ENCODE results near the gene DCLK1. TPM values are rescaled to one million over a fixed set of nuclear protein-coding genes. Genes with fewer than 3 reads are reported as not detected.

DCLK1 gene
- total RNA-seq, 1 donor from 2014 or later: not detected

DNA sequence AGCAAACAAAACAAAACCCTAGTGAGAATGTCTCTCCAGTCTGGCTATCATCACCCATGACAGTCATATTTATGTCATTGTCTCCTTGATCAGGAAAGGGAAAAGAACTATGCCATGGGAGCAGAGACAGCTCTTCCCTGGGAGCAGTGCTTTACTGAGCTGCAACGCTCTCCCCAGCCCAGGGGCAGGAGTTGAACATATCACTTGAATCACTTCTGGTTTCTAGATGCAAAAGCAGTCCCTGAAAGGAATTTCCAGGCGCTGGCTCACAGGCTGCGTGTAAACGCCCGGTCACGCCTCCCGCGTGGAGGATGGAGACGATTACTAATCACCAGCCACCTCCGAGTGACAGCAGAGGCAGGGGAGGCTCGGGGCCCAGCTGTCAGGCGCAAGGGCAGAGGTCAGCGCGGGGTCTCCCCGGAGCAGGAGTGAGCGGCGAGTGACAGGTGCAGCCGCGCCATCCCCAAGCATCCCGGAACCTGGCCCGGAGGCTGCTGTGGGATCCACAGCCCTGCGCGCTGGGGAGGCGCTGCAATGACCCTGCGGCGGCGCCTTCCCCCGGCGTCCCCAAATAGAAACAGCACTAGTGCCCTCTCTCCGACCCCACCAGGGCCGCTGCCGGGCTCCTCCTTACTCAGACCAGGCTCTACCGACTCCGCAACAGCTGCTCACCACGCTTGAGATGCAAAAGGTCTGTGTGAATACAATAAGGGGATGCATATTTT, 23.5 kb upstream of the DCLK1 start:
- POLR2A ChIA-PET: no interaction called here
- CTCF ChIA-PET: no interaction called here
- ATAC-seq (ENCODE audit: low read depth) (no peak), DNase-seq (no peak)
- TF ChIP-seq, protein P1, sequence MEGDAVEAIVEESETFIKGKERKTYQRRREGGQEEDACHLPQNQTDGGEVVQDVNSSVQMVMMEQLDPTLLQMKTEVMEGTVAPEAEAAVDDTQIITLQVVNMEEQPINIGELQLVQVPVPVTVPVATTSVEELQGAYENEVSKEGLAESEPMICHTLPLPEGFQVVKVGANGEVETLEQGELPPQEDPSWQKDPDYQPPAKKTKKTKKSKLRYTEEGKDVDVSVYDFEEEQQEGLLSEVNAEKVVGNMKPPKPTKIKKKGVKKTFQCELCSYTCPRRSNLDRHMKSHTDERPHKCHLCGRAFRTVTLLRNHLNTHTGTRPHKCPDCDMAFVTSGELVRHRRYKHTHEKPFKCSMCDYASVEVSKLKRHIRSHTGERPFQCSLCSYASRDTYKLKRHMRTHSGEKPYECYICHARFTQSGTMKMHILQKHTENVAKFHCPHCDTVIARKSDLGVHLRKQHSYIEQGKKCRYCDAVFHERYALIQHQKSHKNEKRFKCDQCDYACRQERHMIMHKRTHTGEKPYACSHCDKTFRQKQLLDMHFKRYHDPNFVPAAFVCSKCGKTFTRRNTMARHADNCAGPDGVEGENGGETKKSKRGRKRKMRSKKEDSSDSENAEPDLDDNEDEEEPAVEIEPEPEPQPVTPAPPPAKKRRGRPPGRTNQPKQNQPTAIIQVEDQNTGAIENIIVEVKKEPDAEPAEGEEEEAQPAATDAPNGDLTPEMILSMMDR (IDR thresholded peaks at IDR 0.05): no peak
- no peak overlapping the region for H3K27ac Mint-ChIP-seq
- peaks cover 4% of the 10 kb centered on the region for H3K9me3 Mint-ChIP-seq
- intact Hi-C loops (cut with micrococcal nuclease): no loop called here
- peaks cover 5% of the 10 kb centered on the region for H3K27me3 Mint-ChIP-seq
- no peaks in the 10 kb centered on the region for H3K36me3 Mint-ChIP-seq (ENCODE audit: low read depth)
- no peak overlapping the region for H3K4me3 Mint-ChIP-seq
- no peaks in the 10 kb centered on the region for H3K4me1 Mint-ChIP-seq

DNA sequence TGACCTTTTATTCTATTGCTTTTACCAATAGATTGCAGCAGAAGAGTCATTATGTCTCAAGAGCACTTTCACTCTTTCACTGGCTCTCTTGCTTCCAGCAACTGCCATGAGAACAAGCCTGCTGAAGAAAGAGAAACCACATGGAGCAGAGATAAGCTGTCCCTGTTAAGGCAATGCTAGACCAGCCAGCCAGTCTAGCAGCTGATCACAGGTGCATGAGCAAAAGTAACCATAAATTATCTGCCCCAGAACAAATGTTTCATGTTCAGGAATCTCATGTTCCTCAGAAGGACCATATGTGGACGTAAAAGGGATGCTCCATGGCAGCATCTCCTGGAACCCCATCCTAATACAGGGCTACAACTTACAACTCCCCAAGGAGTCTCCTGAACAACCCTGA, 20.4 kb upstream of the DCLK1 start:
- ATAC-seq (ENCODE audit: low read depth) (no peak), DNase-seq (no peak)
- ChIA-PET CTCF (no interaction called here), POLR2A (no interaction called here)
- H3K4me1 Mint-ChIP-seq: no peaks in the 10 kb centered on the region
- H3K9me3 Mint-ChIP-seq: peaks cover 4% of the 10 kb centered on the region
- no peak overlapping the region for H3K4me3 Mint-ChIP-seq
- TF ChIP-seq, protein P1 (IDR thresholded peaks at IDR 0.05): no peak
- intact Hi-C loops (cut with micrococcal nuclease): no loop called here
- no peak overlapping the region for H3K27ac Mint-ChIP-seq
- H3K27me3 Mint-ChIP-seq: peaks cover 5% of the 10 kb centered on the region
- no peaks in the 10 kb centered on the region for H3K36me3 Mint-ChIP-seq (ENCODE audit: low read depth)

DNA sequence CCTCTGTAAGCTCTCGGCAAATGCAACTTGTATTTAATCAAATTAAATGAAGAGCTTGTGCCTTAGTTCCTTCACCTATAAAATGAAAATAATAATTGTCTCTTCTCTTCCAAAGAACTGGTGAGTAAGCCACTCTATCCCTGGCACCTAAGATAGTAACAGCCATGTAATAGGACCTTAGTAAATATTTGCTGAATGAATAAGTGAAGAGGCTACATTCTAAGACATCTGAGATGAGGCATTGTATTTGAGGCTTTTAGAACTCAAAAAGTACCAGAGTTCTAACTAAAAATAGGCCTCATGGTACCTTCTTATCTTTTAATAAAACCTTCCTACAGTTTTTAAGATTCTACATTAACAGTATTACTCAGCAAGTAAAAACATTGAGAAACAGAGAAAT, 17.3 kb upstream of the DCLK1 start:
- H3K9me3 Mint-ChIP-seq: peaks cover 2% of the 10 kb centered on the region
- TF ChIP-seq, protein P1 (IDR thresholded peaks at IDR 0.05): no peak
- H3K4me1 Mint-ChIP-seq: no peaks in the 10 kb centered on the region

DNA sequence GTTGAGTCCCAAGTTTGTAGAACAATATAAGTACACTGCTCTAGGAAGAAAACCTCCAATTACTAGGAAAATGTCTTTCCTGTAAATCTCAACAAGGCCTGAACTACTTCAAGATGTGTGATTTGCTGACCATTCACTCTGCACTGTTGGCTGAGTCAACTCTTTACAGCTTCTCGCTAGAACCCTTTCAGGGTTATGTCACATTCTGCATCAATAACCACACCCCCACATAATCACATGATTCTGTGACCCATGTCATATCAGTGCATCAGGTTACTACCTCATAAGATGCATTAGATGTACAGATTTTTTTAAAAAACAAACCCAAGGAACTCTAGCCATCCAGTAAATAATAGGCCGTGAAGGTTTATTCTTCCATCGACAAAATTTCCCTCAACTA, 16.1 kb upstream of the DCLK1 start:
- ATAC-seq (ENCODE audit: low read depth): no peak
- ChIA-PET POLR2A (no interaction called here), CTCF (no interaction called here)
- H3K4me1 Mint-ChIP-seq: no peaks in the 10 kb centered on the region
- no peak for DNase-seq
- H3K4me3 Mint-ChIP-seq: no peak overlapping the region
- TF ChIP-seq, protein P1 (IDR thresholded peaks at IDR 0.05): no peak
- H3K27me3 Mint-ChIP-seq: no peaks in the 10 kb centered on the region
- H3K27ac Mint-ChIP-seq: no peak overlapping the region
- H3K36me3 Mint-ChIP-seq (ENCODE audit: low read depth): no peaks in the 10 kb centered on the region
- intact Hi-C loops (cut with micrococcal nuclease): no loop called here
- no peaks in the 10 kb centered on the region for H3K9me3 Mint-ChIP-seq

More for the DNA sequence above, 17.3 kb upstream of the DCLK1 start:
- POLR2A ChIA-PET: no interaction called here
- no peak overlapping the region for H3K27ac Mint-ChIP-seq
- no peaks in the 10 kb centered on the region for H3K36me3 Mint-ChIP-seq (ENCODE audit: low read depth)
- peaks cover 2% of the 10 kb centered on the region for H3K27me3 Mint-ChIP-seq
- CTCF ChIA-PET: no interaction called here
- intact Hi-C loops (cut with micrococcal nuclease): no loop called here
- no peak for DNase-seq
- H3K4me3 Mint-ChIP-seq: no peak overlapping the region
- no peak for ATAC-seq (ENCODE audit: low read depth)

DNA sequence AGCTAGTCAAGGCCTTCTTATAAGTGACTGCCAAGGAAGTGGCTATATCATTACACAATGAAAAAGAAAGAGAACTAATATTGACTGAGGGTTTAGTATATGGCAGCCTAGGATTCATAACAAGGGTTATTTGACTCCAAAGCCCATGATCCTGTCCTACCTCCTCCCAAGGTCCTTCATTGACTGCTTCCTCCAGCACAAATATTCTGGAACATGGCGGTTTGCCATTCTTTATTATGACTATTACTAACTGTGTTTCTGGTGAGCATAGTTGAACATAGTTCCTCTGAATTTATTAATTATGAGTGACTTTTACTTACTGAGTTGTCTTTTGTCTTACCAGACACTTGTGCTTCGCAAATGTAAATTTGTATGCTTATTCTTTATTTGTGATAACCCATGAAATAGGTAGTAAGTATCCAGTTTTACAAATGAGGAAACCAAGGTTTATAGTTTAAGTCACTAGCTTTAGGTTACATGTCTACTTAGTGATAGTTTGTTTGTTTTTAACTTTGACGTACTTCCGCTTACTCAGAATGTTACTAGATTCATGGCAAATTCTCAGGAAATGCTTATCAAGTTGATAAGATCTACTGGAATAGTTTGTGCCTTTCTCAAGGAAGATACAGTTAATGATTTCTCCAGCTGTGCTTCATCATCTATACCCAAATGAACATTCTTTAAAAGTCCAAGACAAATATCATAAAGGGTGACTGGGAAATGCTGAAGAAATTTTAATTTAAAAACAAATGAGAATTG, 15.5 kb upstream of the DCLK1 start:
- H3K4me1 Mint-ChIP-seq: no peaks in the 10 kb centered on the region
- POLR2A ChIA-PET: no interaction called here
- ATAC-seq (ENCODE audit: low read depth): no peak

More for the DNA sequence above, 15.5 kb upstream of the DCLK1 start:
- TF ChIP-seq, protein P1 (IDR thresholded peaks at IDR 0.05): no peak
- Mint-ChIP-seq H3K9me3 (peaks cover 2% of the 10 kb centered on the region), H3K27me3 (no peaks in the 10 kb centered on the region), H3K27ac (no peak overlapping the region), H3K4me3 (no peak overlapping the region), H3K36me3 (ENCODE audit: low read depth) (no peaks in the 10 kb centered on the region)
- DNase-seq: no peak
- intact Hi-C loops (cut with micrococcal nuclease): no loop called here
- CTCF ChIA-PET: no interaction called here

Data from activated B cell treated with CpG ODN at 0.5 μM for 24 hours (primary cell).